Renal cortical epithelial cell (primary cell): Measurements from ENCODE around the gene CLEC16A. TPM values are rescaled to one million over a fixed set of nuclear protein-coding genes. Genes with fewer than 3 reads are reported as not detected.
"Not testable (repeated sequence)": the region's sequence is repeated elsewhere in the genome, so short reads cannot be mapped to it uniquely, and the experiment has no call there.

Experiments
- DNase-seq: peaks from one replicate; pipeline ENCODE4 v3.0.0-alpha.2; 2011; ENCODE audit warnings: low read depth
- total RNA-seq: library from RNA; depleted of rRNA; stranded (reverse); fragments of >200 nt; gene quantifications from 2 replicates; pipeline ENCODE4 v1.2.3, GENCODE V29; 2014

Gene CLEC16A
- total RNA-seq, 1 donor from 2014 or later: 48.3 TPM

GRCh38 chr16:11217651-11218603 lies 273.6 kb downstream of the CLEC16A start:
- no peak for DNase-seq

GRCh38 chr16:11218604-11218962 lies 274.2 kb downstream of the CLEC16A start:
- no peak for DNase-seq

GRCh38 chr16:11219178-11219577 lies 274.8 kb downstream of the CLEC16A start:
- DNase-seq: no peak

- not testable (repeated sequence) for DNase-seq
These were observed 276.1 kb downstream of the CLEC16A start for GRCh38 chr16:11220507-11220906.

- DNase-seq: no peak
These were observed 279.9 kb downstream of the CLEC16A start for GRCh38 chr16:11224096-11224893.

GRCh38 chr16:11224894-11225676 lies 280.7 kb downstream of the CLEC16A start:
- no peak for DNase-seq

- no peak for DNase-seq
These were observed 281.5 kb downstream of the CLEC16A start for GRCh38 chr16:11225677-11226549.

- DNase-seq: no peak
These were observed 285.1 kb downstream of the CLEC16A start for GRCh38 chr16:11229432-11229831.

GRCh38 chr16:11229906-11230305 lies 285.5 kb downstream of the CLEC16A start:
- DNase-seq: no peak

GRCh38 chr16:11231367-11231970 lies 287.1 kb downstream of the CLEC16A start:
- no peak for DNase-seq

Other genes starting within 250 kb of the CLEC16A start
- 0.25 TPM in 1 of 2 replicates, not detected in the other for gene TEKT5, start 249.6 kb upstream of the CLEC16A start, total RNA-seq
- 21.9 and 22.5 TPM in 2 replicates for gene NUBP1, start 200.7 kb upstream of the CLEC16A start, total RNA-seq
- 0.05 TPM in 1 of 2 replicates, not detected in the other for gene TVP23A, start 125.8 kb upstream of the CLEC16A start, total RNA-seq
- gene CIITA, start 67.4 kb upstream of the CLEC16A start, total RNA-seq: under 0.01 and 0.65 TPM in 2 replicates
- 29.2 and 47.1 TPM in 2 replicates for gene DEXI, start 2.1 kb upstream of the CLEC16A start, total RNA-seq